ENCODE data around the gene JMJD7.

JMJD7 gene

GRCh38 chr15:41886741-41887140 is 58.8 kb downstream of the JMJD7 start:
- TF ChIP-seq CTCF (IDR thresholded peaks at IDR 0.05; ENCODE audit: control insufficient read depth, insufficient read depth, low read depth, low read length, missing control alignments): no peak
- DNase-seq (ENCODE audit: low read depth): no peak
- no peak overlapping the region for H3K4me3 ChIP-seq (ENCODE audit: control insufficient read depth, low read depth, low read length)

GRCh38 chr15:41887161-41887560 is 59.3 kb downstream of the JMJD7 start:
- no peak overlapping the region for H3K4me3 ChIP-seq (ENCODE audit: control insufficient read depth, low read depth, low read length)
- no peak for DNase-seq (ENCODE audit: low read depth)
- no peak for TF ChIP-seq CTCF (IDR thresholded peaks at IDR 0.05; ENCODE audit: control insufficient read depth, insufficient read depth, low read depth, low read length, missing control alignments)

All from AG09309 (cell line).